Measurements from ENCODE around the gene ENTPD2. TPM values are rescaled to one million over a fixed set of nuclear protein-coding genes. Genes with fewer than 3 reads are reported as not detected.

Gene ENTPD2
- total and polyA plus RNA-seq, 2 of the 4 experiments (the other 2 are of a cell fraction), result not detected

GRCh38 chr9:137014166-137014565, 39.7 kb downstream of the ENTPD2 start:
- Histone ChIP-seq H4K91ac (ENCODE audit: insufficient read depth, low read depth, low read length) (no peak overlapping the region), H4K20me1 (ENCODE audit: insufficient read depth, low read length) (no peaks in the 10 kb centered on the region), H3K4me3 (ENCODE audit: insufficient read depth, low read depth, low read length) (no peak overlapping the region), H2BK15ac (ENCODE audit: low read depth, low read length) (no peak overlapping the region), H4K5ac (ENCODE audit: low read depth, low read length) (no peak overlapping the region), H2AK9ac (replicated peaks; ENCODE audit: low read depth, low read length, poor library complexity) (no peak overlapping the region), H3K4ac (ENCODE audit: low read depth, low read length) (no peak overlapping the region), H3K9me1 (ENCODE audit: insufficient read depth, low read length) (no peaks in the 10 kb centered on the region), H2BK120ac (ENCODE audit: low read depth, low read length) (no peak overlapping the region), H3K27me3 (ENCODE audit: control insufficient read depth, insufficient read depth, low read length) (no peaks in the 10 kb centered on the region), H3K56ac (ENCODE audit: extremely low read depth, insufficient read depth, low read length) (no peak overlapping the region), H3K9me3 (ENCODE audit: control insufficient read depth, insufficient read depth, low read length) (no peaks in the 10 kb centered on the region), H2BK5ac (ENCODE audit: low read depth, low read length, poor library complexity, severe bottlenecking) (no peak overlapping the region), H2AK5ac (ENCODE audit: low read depth, low read length) (no peak overlapping the region), H4K8ac (ENCODE audit: low read depth in 2 of 2, low read length in 2 of 2) (no peak overlapping the region), H3K14ac (replicated peaks; ENCODE audit: low read depth, low read length) (no peak overlapping the region), H2BK20ac (ENCODE audit: low read depth, low read length) (no peak overlapping the region), H3K79me1 (ENCODE audit: low read depth in 1 of 2, low read length in 2 of 2) (no peaks in the 10 kb centered on the region), H3K23ac (ENCODE audit: low read depth, low read length) (no peak overlapping the region), H3K9ac (ENCODE audit: low read depth, low read length) (no peak overlapping the region), H3K4me2 (ENCODE audit: low read depth, low read length) (no peak overlapping the region), H3K18ac (ENCODE audit: low read depth, low read length) (no peak overlapping the region), H3K27ac (ENCODE audit: insufficient read depth, low read length) (no peak overlapping the region), H3K36me3 (ENCODE audit: control insufficient read depth, insufficient read depth, low read length) (peaks cover 49% of the 10 kb centered on the region), H3K4me1 (ENCODE audit: control insufficient read depth, insufficient read depth, low read length) (no peaks in the 10 kb centered on the region), H2AFZ (replicated peaks; ENCODE audit: low read length, poor library complexity) (no peak overlapping the region)
- no TSS peak for BruUV-seq (replicated peaks)
- intact Hi-C loops (cut with micrococcal nuclease) (no loop called here), dilution Hi-C loops (cut with HindIII; ENCODE audit: low sequenced_read_pairs, unreplicated experiment) (no loop called here), in situ Hi-C loops (cut with MboI; ENCODE audit: low sequenced_read_pairs) (no loop called here)
- DNase-seq (no peak), ATAC-seq (ENCODE audit: low read depth) (no peak)
- WGBS, 2 experiments (ENCODE audit: extremely low coverage in 2 of 2, insufficient read length in 1 of 2), result 94% methylated on average over 11 of the region's 23 CpGs; no CpG with 5 or more reads in 1 of the 2 experiments
- ChIA-PET CTCF (no interaction called here), POLR2A (ENCODE audit: unreplicated experiment) (no interaction called here)
- TF ChIP-seq FOS (IDR thresholded peaks at IDR 0.05; ENCODE audit: low read depth, low read length) (no peak), RCOR1 (IDR thresholded peaks at IDR 0.05; ENCODE audit: insufficient replicate concordance, low read length) (no peak), POLR2A (IDR thresholded peaks at IDR 0.05; ENCODE audit: low read depth, low read length) (no peak)

Data from IMR-90 (cell line).